ENCODE results near the gene EHMT1.

Gene EHMT1

GRCh38 chr9:137787786-137788505 is 169.1 kb downstream of the EHMT1 start:
- DNase-seq (ENCODE audit: low spot score), result no peak

DNA sequence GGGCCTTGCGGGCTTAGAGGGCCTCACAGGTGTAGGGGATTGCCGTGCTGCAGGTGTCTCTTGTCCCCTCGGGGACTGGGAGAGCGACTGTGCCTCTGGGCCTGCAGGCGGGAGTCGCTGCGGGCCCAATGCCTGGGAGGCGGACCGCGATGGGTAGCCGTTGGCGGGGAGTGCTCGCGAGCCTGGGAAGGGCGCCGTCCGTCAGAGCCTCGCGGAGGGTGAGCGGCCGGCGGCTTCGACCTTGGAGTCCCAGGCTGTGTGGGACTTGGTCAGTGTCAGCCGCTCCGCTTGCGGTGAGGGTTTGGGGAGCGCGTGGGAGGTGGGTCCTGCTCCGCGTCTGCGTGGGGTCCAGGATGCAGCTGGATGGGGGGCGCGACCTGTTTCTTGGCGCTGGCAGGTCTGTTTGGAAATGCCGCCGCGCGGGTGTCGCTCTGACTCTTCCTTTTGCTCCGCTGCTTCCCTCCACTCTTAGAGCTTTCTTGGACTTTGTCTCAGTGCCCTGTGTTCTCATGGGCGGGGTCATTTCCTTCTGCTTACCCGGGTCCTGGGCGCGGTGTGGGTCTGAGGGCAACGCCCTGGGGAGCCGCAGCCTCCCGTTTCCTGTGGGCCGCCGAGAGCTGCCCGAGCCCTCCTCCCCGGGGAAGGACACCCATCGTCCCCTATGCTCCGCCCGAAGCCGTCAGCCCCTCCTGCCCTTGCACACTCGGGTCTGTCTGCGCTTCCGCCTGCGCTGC is 169.9 kb downstream of the EHMT1 start:
- no peak for DNase-seq (ENCODE audit: low spot score)

- no peak for DNase-seq (ENCODE audit: low spot score)
These were observed 170.6 kb downstream of the EHMT1 start for GRCh38 chr9:137789295-137789895.

DNA sequence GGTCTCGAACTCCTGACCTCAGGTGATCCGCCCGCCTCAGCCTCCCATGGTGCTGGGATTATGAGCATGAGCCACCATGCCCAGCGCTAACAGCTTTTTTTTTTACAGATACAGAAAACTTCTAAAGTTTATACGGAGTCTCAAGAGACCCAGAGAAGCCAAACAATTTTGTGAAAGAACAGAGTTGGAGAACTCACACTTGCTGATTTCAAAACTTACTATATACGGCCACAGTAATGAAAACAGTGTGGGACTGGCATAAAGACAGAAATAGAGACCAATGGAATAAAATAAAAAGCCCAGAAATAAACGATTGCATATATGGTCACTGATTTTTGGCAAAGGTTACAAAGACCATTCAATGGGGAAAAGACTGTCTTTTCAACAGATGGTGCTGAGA is 173.1 kb downstream of the EHMT1 start:
- DNase-seq (ENCODE audit: low spot score), result no peak

GRCh38 chr9:137793196-137793841 is 174.5 kb downstream of the EHMT1 start:
- no peak for DNase-seq (ENCODE audit: low spot score)

DNA sequence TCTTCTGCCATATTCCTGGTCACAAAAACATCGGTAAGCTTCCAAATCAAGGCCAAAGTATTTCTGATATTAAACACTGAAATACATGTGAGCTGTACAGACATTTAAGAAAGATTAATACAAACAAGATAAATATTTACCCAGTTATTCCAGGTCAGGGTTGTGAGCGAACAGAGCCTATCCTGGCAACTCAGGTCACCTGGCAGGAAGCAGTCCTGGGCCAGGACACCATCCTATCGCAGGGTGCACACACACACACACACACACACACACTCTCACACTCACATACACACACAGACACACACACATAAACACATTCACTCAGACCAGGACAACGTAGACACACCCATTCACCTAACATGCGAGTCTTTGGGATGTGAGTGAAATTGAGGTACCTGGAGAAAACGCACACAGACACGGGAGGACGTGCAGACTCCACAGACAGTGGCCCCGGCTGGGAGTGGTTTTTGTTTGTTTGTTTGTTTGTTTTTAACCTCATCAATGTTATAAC is 176.4 kb downstream of the EHMT1 start:
- no peak for DNase-seq (ENCODE audit: low spot score)

DNA sequence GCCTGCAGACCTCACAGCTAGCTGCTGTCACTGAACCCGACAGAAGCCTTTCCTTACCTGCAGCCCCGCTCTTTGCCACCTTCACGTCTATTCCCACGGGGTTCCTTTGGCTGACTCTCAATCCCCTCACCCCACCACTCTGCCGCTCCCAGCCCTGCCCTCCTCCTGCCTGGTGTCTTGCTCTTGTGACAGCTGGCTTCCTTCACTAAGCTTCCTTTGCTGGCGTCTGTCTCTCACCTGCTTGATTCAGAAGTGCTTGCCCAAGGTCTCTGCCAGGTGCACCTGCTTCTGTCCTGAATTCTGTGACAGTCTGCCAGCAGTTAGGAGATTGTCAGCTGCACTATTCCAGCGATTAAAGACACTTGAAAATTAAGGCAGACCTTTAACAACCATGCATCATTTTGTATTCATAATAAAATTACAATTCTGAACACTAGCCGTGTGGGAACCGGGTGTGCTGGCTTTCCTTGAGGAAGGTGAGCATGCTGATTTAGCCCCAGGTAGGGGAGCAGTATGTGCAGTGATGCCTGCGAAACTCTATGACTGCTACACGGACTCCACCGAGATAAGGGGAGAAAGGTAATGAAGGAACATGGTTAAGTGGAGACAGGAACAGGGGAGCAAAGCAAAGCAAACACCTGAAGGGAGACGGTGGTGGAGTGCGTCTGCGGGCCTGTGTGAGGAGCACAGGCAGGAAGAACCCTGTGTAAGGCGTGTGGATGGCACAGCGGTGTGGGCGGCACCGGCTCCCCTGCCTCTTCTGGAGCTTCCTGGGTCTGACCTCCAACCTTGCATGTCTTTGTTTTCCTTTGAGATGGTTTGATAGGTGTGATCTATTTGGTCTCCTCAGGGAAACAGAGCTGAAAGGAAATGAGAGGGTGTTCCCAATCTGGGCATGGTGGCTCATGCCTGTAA is 178.7 kb downstream of the EHMT1 start:
- DNase-seq (ENCODE audit: low spot score), result no peak

GRCh38 chr9:137798142-137798541 is 179.3 kb downstream of the EHMT1 start:
- no peak for DNase-seq (ENCODE audit: low spot score)

- DNase-seq (ENCODE audit: low spot score), result no peak
These were observed 180.3 kb downstream of the EHMT1 start for GRCh38 chr9:137798901-137799629.

DNA sequence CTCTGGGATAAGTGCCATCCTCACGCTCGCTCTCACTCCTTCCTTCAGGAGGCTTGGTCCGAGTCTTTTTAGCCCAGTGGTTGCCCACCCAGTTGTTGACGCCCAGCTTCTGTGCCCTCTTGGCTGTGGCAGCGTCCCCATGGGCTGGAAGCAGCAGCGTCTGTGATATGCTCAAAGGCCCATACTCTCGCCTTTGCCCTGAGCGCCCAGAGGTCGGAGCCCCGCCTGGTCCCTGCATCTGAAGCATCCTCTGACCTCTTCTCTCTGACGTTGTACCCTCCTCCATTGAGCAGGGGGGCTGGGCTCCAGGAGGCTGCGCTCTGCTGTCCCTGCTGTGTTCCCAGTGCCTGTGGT is 180.8 kb downstream of the EHMT1 start:
- no peak for DNase-seq (ENCODE audit: low spot score)

- DNase-seq (ENCODE audit: low spot score), result no peak
These were observed 181.6 kb downstream of the EHMT1 start for GRCh38 chr9:137800196-137801022.

DNA sequence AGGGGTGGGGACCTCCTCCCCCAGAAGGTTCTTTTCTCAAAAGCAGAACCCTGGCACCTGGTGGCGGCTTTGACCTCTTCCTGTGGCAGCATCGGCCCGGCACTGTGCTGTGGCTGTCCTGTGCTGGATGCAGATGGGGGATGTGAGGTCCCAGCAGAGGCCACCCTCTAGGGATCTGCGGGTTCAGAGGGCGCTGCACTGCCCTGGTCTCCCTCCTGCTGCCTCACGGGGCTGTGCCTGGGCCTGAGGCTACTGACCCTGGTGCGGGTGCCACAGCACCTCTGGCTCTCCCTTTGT is 182.2 kb downstream of the EHMT1 start:
- DNase-seq (ENCODE audit: low spot score), result no peak

GRCh38 chr9:137802021-137802420 is 183.2 kb downstream of the EHMT1 start:
- DNase-seq (ENCODE audit: low spot score), result no peak

DNA sequence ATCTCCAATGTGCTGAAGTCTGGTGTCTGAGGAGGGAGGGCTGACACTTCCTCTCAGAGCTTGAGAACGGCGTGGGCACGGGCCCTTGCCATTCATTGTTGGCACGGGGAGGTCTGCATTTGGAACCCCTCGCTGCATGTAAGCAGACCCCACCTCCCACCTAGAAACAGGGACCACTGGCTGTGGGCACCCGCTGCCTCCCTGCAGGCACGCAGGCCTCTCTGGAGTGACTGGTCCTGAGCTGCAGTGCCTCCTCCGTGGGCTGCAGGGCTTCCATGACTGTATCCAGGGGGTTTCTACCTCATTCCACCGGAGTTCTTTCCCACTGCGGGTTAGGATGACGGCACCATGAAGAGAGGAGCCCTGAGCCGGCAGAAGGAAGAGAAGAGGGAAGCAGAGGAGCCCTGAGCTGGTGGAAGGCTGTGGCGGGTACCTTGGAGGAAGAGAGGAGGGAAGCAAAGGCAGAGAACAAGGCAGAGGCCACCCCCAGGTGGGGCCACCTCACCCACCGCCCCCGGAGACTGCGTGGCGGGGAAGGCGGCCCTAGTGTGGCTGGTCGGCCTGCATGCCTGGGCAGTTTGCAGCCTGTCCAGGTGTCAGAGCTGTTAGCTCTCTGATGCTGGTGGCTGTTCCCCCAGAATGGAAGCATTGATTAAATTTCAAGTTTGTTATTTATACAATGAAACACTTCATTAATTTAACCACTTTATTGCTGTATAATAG is 183.9 kb downstream of the EHMT1 start:
- DNase-seq (ENCODE audit: low spot score), result no peak

DNA sequence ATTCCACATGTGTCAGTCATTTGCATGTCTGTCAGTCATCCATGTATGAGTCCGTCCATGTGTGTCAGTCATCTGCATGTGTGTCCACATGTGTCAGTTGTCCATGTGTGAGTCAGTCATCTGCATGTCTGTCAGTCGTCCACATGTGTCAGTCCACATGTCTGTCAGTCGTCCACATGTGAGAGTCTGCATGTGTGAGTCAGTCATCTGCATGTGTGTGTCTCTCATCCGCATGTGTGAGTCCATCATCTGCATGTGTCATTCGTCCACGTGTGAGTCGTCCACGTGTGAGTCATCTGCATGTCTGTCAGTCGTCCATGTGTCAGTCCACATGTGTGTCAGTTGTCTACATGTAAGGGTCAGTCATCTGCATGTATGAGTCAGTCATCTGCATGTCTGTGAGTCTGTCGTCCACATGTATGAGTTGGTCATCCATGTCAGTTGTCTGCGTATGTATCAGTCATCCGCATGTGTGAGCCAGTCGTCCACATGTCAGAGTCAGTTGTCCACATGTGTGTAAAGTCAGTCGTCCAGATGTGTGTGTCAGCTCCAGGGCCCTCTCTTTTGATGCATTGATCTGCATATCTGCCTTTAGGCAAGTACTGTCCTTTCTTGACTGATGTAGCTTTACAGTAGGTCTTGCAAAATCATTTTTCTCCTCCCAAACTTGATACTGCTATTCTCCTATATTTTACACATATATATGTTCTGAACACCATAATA is 186.3 kb downstream of the EHMT1 start:
- DNase-seq (ENCODE audit: low spot score), result no peak

DNA sequence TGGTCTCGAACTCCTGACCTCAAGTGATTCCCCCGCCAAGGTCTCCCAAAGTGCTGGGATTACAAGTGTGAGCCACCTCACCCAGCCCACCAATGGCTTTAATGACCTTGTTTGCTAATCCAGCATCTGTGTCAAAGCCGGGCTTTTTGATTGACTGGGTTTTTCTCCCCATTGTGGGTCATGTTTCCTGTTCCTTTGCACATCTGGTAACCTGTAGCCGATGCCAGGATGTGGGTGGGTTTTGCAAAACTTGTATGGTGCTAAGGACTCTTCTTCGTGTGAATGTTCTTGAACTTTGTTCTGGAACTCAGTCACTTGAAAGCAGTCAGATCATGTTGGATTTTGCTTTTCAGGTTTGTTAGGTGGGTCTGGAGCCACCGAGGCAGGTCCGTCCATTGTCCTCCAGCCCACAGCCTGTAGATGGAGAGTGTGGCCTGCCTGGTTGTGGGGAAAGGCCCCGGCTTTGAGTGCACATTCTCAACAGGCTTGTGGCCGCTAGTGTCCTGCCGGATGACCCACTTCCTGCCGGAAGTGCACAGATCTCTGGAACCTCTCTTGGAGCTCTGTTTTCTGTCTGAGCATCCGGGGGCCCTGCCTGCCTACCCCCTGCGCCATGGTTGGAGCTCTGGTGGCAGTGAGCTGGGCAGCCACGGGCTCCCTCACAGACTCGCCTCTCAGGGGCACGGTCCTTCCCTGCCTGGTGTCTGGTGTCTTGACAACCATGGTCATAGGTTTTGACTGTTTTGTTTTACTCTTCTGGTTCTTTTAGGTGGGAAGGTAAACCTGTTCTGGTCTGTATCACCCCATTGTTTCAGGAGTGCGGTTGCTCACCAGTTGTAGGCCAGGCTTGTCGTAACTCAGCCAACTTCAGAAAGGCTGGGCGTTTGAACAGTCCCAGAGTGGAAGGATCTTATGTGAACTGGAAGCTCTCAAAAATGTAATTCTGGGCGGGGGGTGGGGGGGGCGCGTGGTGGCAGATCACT is 189.2 kb downstream of the EHMT1 start:
- no peak for DNase-seq (ENCODE audit: low spot score)

DNA sequence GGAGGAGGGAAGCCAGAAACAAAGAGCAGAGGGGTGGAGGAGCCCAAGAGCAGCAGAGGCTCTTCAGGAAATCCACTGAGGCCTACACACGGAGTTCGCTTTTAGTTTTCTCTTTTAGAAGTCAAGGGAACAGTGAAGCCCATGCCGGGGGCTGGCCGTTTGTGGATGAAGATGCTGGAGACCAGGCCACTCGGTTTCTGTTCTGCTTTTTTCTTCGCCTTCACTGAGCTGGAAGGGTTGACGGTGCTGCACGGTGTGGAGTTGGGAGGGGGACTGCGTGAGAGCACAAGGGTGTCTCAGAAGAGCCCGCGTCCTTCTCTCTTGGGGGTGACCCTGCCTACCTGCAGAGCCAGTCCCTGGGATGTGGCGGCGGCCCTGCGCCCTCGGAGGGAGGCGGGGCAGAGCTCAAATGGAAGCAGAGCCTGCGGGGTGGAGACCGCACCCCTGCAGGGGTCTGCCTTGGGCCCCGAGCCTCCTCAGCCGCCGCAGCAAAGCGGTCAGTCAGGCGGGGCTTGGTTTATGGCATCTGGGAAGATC is 190.3 kb downstream of the EHMT1 start:
- DNase-seq (ENCODE audit: low spot score), result peak; percentile 70
